Karpas-422 (cell line): ENCODE measurements around the gene TPRKB. TPM values are rescaled to one million over a fixed set of nuclear protein-coding genes. Genes with fewer than 3 reads are reported as not detected.

Experiments used
- DNase-seq: peaks from one replicate; pipeline ENCODE4 v3.0.0-alpha.2; 2015
- H2AFZ ChIP-seq: fragments of 200-600 bp; sonication (generic); 2 replicates; pipeline ENCODE4 v1.6.1; 2014; ENCODE audit warnings: antibody characterized with exemption, low read length, mixed read lengths
- H3K27ac ChIP-seq: fragments of 200-600 bp; sonication (generic); 2 replicates; pipeline ENCODE4 v1.5.1; 2014; ENCODE audit warnings: mild to moderate bottlenecking, low read length, moderate library complexity
- H3K27me3 ChIP-seq: fragments of 200-600 bp; sonication (generic); 2 replicates; pipeline ENCODE4 v1.6.1; 2014; ENCODE audit warnings: low read length, mixed read lengths
- H3K36me3 ChIP-seq: fragments of 200-600 bp; sonication (generic); 2 replicates; pipeline ENCODE4 v1.6.1; 2014; ENCODE audit warnings: low read length, mixed read lengths; ENCODE audit not compliant: insufficient read depth
- H3K4me1 ChIP-seq: fragments of 200-600 bp; sonication (generic); 2 replicates; pipeline ENCODE4 v1.6.1; 2014; ENCODE audit warnings: mild to moderate bottlenecking, low read length, mixed read lengths
- H3K4me2 ChIP-seq: fragments of 200-600 bp; sonication (generic); 2 replicates; pipeline ENCODE4 v1.6.1; 2014; ENCODE audit warnings: low read length, low read depth, mild to moderate bottlenecking; ENCODE audit not compliant: poor library complexity, severe bottlenecking
- H3K4me3 ChIP-seq: fragments of 200-600 bp; sonication (generic); 2 replicates; pipeline ENCODE4 v1.5.1; 2014; ENCODE audit warnings: mild to moderate bottlenecking, antibody characterized with exemption, low read length, mixed read lengths
- H3K79me2 ChIP-seq: fragments of 200-600 bp; sonication (generic); 2 replicates; pipeline ENCODE4 v1.6.1; 2014; ENCODE audit warnings: mild to moderate bottlenecking, low read length, mixed read lengths
- H3K9ac ChIP-seq: fragments of 200-600 bp; sonication (generic); 2 replicates; pipeline ENCODE4 v1.6.0; 2014; ENCODE audit warnings: low read length
- H3K9me2 ChIP-seq: fragments of 200-600 bp; sonication (generic), shearing (Covaris generic); replicated peaks from 2 replicates; pipeline ENCODE4 v1.6.0; 2014; ENCODE audit warnings: mild to moderate bottlenecking, low read length, moderate library complexity; ENCODE audit not compliant: insufficient read depth
- H3K9me3 ChIP-seq: fragments of 300-700, 200-600 bp; sonication (generic); 2 replicates; pipeline ENCODE4 v1.6.1; 2014; ENCODE audit warnings: low read length, mixed read lengths
- H4K20me1 ChIP-seq: fragments of 200-600 bp; sonication (generic); 2 replicates; pipeline ENCODE4 v1.6.1; 2014; ENCODE audit warnings: mild to moderate bottlenecking, antibody characterized with exemption, low read length, low read depth; ENCODE audit not compliant: insufficient read depth
- total RNA-seq: library from RNA; depleted of rRNA; stranded (reverse); fragments of >200 nt; shearing (Covaris generic); gene quantifications from 2 replicates; pipeline ENCODE4 v1.2.3, GENCODE V29; 2014; ENCODE audit warnings: low replicate concordance

TPRKB gene
- total RNA-seq, 1 experiment from 2014 or later: 78.0 TPM

DNA sequence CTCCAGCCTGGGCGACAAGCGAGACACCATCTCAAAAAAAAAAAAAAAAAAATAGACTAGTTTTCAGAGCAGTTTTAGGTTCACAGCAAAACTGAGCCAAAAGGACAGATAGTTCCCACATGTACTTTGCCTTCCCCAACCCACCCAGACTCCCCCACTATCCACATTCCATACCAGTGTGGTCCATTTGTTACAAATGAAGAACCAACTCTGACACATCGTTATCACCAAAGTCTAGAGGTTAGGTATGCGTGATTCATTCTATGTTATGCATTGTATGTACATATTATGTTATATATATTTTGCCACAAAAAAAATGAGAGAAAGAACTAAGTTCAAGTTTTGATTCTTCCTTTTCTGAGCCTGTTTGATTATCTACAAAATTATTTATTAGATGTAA lies 39.2 kb upstream of the TPRKB start:
- H3K9me3 ChIP-seq: no peaks in the 10 kb centered on the region
- H3K4me1 ChIP-seq: peaks cover 19% of the 10 kb centered on the region
- 0 out of 2 replicates have a peak, but pooled peaks cover 4% of the 10 kb centered on the region for H4K20me1 ChIP-seq
- H3K4me3 ChIP-seq: no peak overlapping the region
- H3K27ac ChIP-seq: no peak overlapping the region
- H3K4me2 ChIP-seq: no peak overlapping the region
- DNase-seq: no peak
- H2AFZ ChIP-seq: no peak overlapping the region
- peaks cover 59% of the 10 kb centered on the region for H3K79me2 ChIP-seq
- H3K9ac ChIP-seq: no peak overlapping the region
- H3K27me3 ChIP-seq: no peaks in the 10 kb centered on the region
- peaks cover 47% of the 10 kb centered on the region for H3K36me3 ChIP-seq
- no peaks in the 10 kb centered on the region for H3K9me2 ChIP-seq

DNA sequence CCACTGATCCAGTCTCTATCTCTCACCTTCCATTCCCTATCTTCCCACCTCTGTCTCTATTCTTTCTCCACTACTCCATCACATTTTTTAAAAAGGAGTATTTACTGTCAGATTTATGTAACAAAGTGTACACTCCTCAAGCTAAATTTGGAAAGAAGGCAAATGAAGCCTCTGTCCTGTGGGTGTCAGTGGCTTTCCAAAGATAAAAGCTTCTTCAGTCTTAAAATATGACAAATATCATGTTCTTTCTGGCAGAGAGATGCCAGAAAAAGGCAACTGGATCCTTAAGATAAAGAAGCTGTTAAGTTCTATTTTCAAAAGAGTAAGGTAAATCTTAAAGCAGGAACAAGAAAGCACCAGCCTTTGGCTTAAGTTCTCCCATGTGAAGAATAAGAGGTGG lies 35.7 kb upstream of the TPRKB start:
- H3K4me2 ChIP-seq: no peak overlapping the region
- DNase-seq: no peak
- no peaks in the 10 kb centered on the region for H4K20me1 ChIP-seq

DNA sequence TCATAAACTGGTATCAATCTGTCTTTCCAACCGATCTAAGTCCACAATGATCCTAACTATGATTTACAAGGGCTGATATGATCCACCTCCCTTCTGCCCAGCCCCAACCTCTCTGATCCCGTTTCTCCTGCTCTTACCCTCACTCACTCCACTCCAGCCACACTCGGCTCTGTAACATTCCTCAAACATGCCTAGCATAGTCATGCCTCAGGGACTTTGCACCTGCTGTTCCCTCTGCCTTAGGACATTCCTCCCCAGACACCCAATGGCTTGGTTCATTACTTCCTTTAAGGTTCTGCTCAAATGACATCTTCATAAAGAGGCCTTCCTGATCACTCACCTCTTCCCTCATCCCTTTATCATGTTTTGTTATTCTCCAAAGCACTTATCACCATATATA lies 33.6 kb upstream of the TPRKB start:
- Histone ChIP-seq H3K9me2 (no peaks in the 10 kb centered on the region), H3K27ac (no peak overlapping the region), H3K4me2 (no peak overlapping the region), H3K79me2 (peaks cover 47% of the 10 kb centered on the region), H4K20me1 (no peaks in the 10 kb centered on the region), H3K36me3 (peaks cover 70% of the 10 kb centered on the region), H2AFZ (no peak overlapping the region), H3K4me3 (no peak overlapping the region), H3K9me3 (no peaks in the 10 kb centered on the region), H3K9ac (no peak overlapping the region), H3K27me3 (no peaks in the 10 kb centered on the region), H3K4me1 (no peaks in the 10 kb centered on the region)
- no peak for DNase-seq

More for the DNA sequence above, 35.7 kb upstream of the TPRKB start:
- Histone ChIP-seq H3K9me2 (no peaks in the 10 kb centered on the region), H3K27me3 (no peaks in the 10 kb centered on the region), H3K4me3 (no peak overlapping the region), H2AFZ (no peak overlapping the region), H3K4me1 (no peaks in the 10 kb centered on the region), H3K27ac (no peak overlapping the region), H3K9ac (no peak overlapping the region), H3K9me3 (no peaks in the 10 kb centered on the region), H3K36me3 (peaks cover 70% of the 10 kb centered on the region), H3K79me2 (peaks cover 59% of the 10 kb centered on the region)

DNA sequence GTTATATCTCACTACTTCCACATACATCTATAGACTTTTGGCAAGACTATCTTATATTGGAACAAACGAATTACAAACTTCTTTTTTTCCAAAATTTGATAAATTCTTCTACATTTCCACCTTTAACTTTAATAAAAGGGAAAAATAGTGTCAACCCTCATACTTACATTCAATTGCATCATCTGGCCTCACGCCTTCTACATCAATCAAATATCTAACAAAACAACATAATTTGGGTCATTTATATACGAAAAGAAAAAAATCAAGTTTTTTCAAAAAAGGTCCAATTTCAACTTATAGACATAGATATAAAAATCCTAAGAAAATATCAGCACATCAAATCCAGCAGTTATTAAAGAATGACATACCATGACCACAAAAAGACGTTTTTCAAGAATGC lies 29.8 kb upstream of the TPRKB start:
- no peak overlapping the region for H3K27ac ChIP-seq
- no peak overlapping the region for H3K9ac ChIP-seq
- H3K36me3 ChIP-seq: peaks cover 70% of the 10 kb centered on the region

DNA sequence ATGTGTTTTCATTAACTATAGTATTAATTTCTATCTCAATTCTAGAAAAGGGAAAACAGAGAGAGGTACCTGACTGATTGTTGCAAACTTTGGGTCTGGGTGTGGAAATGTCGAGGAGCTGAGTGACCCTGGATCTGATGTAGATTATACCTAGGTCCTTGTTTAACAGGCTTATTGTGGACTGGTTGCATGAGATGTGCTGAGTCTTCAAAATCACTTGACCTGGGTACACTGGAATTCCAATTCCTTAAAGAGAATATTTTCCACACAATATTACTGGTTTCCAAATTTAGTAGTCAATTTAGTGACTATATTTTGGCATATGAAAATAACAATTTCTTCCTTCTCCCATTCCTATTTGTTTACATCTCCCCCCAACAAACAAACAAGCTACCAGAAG lies 29.2 kb upstream of the TPRKB start:
- Histone ChIP-seq H3K27me3 (no peaks in the 10 kb centered on the region), H3K4me3 (no peak overlapping the region), H3K4me1 (no peaks in the 10 kb centered on the region), H3K9me2 (no peaks in the 10 kb centered on the region), H2AFZ (no peak overlapping the region), H3K36me3 (peaks cover 74% of the 10 kb centered on the region), H3K4me2 (no peak overlapping the region), H3K9ac (no peak overlapping the region), H3K27ac (no peak overlapping the region), H4K20me1 (no peaks in the 10 kb centered on the region), H3K79me2 (peaks cover 23% of the 10 kb centered on the region), H3K9me3 (no peaks in the 10 kb centered on the region)
- DNase-seq: no peak

More for the DNA sequence above, 29.8 kb upstream of the TPRKB start:
- Histone ChIP-seq H3K27me3 (no peaks in the 10 kb centered on the region), H3K4me3 (no peak overlapping the region), H3K4me1 (no peaks in the 10 kb centered on the region), H4K20me1 (no peaks in the 10 kb centered on the region), H2AFZ (no peak overlapping the region), H3K9me2 (no peaks in the 10 kb centered on the region), H3K9me3 (no peaks in the 10 kb centered on the region), H3K79me2 (peaks cover 24% of the 10 kb centered on the region), H3K4me2 (no peak overlapping the region)
- no peak for DNase-seq

DNA sequence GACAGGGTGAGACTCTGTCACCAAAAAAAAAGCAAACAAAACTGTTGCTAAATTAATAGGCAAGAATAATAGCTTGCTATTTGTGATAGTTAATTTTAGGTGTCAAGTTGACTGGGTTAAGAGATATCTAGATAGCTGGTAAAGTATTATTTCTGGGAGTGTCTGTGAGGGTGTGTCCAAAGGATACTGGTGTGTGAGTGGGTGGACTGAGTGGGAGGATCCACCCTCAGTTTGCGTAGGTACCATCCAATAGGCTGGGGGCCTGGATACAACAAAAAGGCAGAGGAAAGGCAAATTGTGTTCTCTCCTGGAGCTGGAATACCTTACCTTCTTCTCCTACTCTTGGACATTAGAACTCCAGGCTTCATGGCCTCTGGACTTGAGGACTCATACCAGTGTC lies 27.8 kb upstream of the TPRKB start:
- no peak overlapping the region for H3K4me2 ChIP-seq
- no peaks in the 10 kb centered on the region for H3K9me2 ChIP-seq
- H3K79me2 ChIP-seq: peaks cover 18% of the 10 kb centered on the region
- H3K4me3 ChIP-seq: no peak overlapping the region
- DNase-seq: no peak
- no peaks in the 10 kb centered on the region for H4K20me1 ChIP-seq
- H3K9ac ChIP-seq: no peak overlapping the region
- no peak overlapping the region for H3K27ac ChIP-seq
- H3K4me1 ChIP-seq: no peaks in the 10 kb centered on the region
- H3K27me3 ChIP-seq: no peaks in the 10 kb centered on the region
- peaks cover 80% of the 10 kb centered on the region for H3K36me3 ChIP-seq
- H3K9me3 ChIP-seq: no peaks in the 10 kb centered on the region
- H2AFZ ChIP-seq: no peak overlapping the region

DNA sequence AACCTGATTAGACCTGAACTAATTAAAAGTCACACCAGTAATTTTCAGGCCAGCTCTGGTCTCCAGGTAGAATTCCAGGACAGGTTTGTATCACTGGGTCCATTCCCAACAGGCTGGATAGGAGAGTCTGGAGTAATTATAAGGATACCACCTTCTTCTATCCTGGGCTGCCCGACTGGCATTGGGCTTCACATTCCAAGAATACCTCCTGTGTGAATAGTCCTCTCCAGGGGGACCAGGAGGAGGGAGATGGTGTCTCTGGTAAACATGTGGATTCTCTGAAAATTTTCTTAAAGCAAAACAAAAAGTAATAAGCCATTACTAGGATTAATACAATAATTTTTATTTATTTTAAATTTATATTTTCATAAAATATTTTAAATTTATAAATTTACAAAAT lies 25.4 kb upstream of the TPRKB start:
- Histone ChIP-seq H3K4me1 (no peaks in the 10 kb centered on the region), H4K20me1 (no peaks in the 10 kb centered on the region), H3K9ac (no peak overlapping the region), H3K36me3 (peaks cover 76% of the 10 kb centered on the region), H3K79me2 (peaks cover 2% of the 10 kb centered on the region), H2AFZ (no peak overlapping the region), H3K4me2 (no peak overlapping the region), H3K27me3 (no peaks in the 10 kb centered on the region), H3K4me3 (no peak overlapping the region), H3K27ac (no peak overlapping the region), H3K9me2 (no peaks in the 10 kb centered on the region), H3K9me3 (no peaks in the 10 kb centered on the region)
- no peak for DNase-seq

DNA sequence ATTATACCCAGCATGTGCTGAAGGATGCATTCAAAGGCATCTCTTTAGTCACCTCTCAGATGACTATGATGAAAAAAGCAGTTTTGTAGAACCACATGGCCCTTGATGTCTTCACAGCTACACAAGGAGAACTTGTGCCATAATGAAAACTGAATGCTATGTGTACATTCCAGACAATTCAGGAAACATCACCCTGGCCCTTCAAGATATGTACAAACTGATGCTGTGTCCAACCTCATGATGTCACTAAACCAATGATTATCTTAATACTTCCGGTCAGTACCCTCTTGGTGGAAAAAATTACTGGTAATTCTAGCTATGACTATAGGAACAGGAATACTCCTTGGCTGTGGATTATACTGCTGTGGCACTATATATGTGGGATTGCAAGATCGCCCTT lies 22.8 kb upstream of the TPRKB start:
- no peak overlapping the region for H3K4me2 ChIP-seq
- DNase-seq: no peak
- no peaks in the 10 kb centered on the region for H4K20me1 ChIP-seq
- H3K9me3 ChIP-seq: no peaks in the 10 kb centered on the region
- H3K36me3 ChIP-seq: peaks cover 68% of the 10 kb centered on the region
- no peaks in the 10 kb centered on the region for H3K79me2 ChIP-seq
- H3K4me3 ChIP-seq: no peak overlapping the region
- no peak overlapping the region for H2AFZ ChIP-seq
- no peak overlapping the region for H3K9ac ChIP-seq
- no peaks in the 10 kb centered on the region for H3K9me2 ChIP-seq
- H3K4me1 ChIP-seq: no peaks in the 10 kb centered on the region
- H3K27me3 ChIP-seq: no peaks in the 10 kb centered on the region
- H3K27ac ChIP-seq: no peak overlapping the region

DNA sequence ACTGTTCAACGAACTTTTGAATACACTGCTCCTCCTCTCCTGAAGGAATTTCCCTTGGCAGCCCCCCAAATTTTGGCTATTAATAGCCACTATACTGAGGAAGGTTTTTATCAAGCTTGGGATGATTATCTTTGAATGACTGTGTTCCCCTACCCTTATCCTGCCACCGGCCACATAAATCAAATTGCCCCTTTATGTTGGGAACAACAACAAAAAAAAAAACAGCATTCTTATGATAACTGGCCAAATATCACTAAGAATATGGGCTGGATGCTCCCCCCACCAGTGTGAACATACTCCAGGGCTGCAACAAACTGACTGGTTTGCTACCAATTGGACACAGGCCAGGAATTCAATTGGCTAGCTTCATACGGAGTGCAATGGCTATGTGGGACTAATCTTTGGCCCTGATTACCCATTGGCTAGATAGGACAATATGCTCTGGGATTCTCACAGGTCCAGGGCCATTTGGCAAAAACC lies 22.2 kb upstream of the TPRKB start:
- no peaks in the 10 kb centered on the region for H4K20me1 ChIP-seq
- H3K4me1 ChIP-seq: no peaks in the 10 kb centered on the region
- H3K4me3 ChIP-seq: no peak overlapping the region
- no peaks in the 10 kb centered on the region for H3K9me3 ChIP-seq
- H3K4me2 ChIP-seq: no peak overlapping the region
- no peaks in the 10 kb centered on the region for H3K9me2 ChIP-seq
- no peak for DNase-seq
- no peak overlapping the region for H2AFZ ChIP-seq
- no peaks in the 10 kb centered on the region for H3K27me3 ChIP-seq
- no peak overlapping the region for H3K9ac ChIP-seq
- H3K27ac ChIP-seq: no peak overlapping the region
- no peaks in the 10 kb centered on the region for H3K79me2 ChIP-seq
- peaks cover 65% of the 10 kb centered on the region for H3K36me3 ChIP-seq
